Endothelial cell of umbilical vein (primary cell): ENCODE data around the gene DIAPH3. TPM values are rescaled to one million over a fixed set of nuclear protein-coding genes. Genes with fewer than 3 reads are reported as not detected.
A peak's percentile ranks its signal among the peaks of the same experiment; 100 is the strongest.

Experiments used
- BruUV-seq: library from RNA; stranded (reverse); fragments of 400-500 nt; replicated peaks from 2 replicates; lab custom pipeline; 2021; lab: Mats Ljungman, UMichigan
- CTCF ChIA-PET: fragments of 300-600, 350-600 bp; sonication (Branson Sonifier 250); formaldehyde crosslinking; loops from one replicate; lab custom pipeline; 2021; ENCODE audit warnings: antibody characterized with exemption, inconsistent platforms; lab: Charles Lee
- POLR2A ChIA-PET: fragments of 300-600, 350-600 bp; sonication (Branson Sonifier 250); formaldehyde crosslinking; loops from one replicate; lab custom pipeline; 2021; ENCODE audit warnings: antibody characterized with exemption, inconsistent platforms; lab: Charles Lee
- DNase-seq: peaks from one replicate; pipeline ENCODE4 v3.0.0-alpha.2; 2011; ENCODE audit warnings: low read depth, low spot score
- FAIRE-seq: peaks from 2 replicates; lab custom pipeline; 2011; peaks lifted over from hg19 to GRCh38; lab: Jason Lieb, UNC
- H2AFZ ChIP-seq: 2 replicates; pipeline ENCODE4 v1.6.0; 2012; ENCODE audit warnings: low read depth, low read length, control low read depth, inconsistent platforms
- H3K27ac ChIP-seq: 2 replicates; pipeline ENCODE4 v1.5.1; 2011; ENCODE audit warnings: low read depth, mild to moderate bottlenecking, control low read depth, low read length, moderate library complexity; ENCODE audit not compliant: insufficient read depth
- H3K27me3 ChIP-seq, 2 experiments: 2 replicates each; pipeline versions ENCODE4 v1.6.0 to v1.6.1; 2011; ENCODE audit warnings: low read length in 2 of 2, mixed read lengths in 1 of 2; ENCODE audit not compliant: control insufficient read depth in 2 of 2, insufficient read depth in 2 of 2
- H3K36me3 ChIP-seq, 2 experiments: 2 replicates in 1 of 2; 3 replicates in 1 of 2; pipeline ENCODE4 v1.5.1; 2011; ENCODE audit warnings: low read length in 2 of 2, mild to moderate bottlenecking in 1 of 2, moderate library complexity in 1 of 2; ENCODE audit not compliant: control insufficient read depth in 2 of 2, insufficient read depth in 2 of 2; ENCODE audit errors: extremely low read depth in 1 of 2
- H3K4me1 ChIP-seq: 3 replicates; pipeline ENCODE4 v1.5.1; 2011; ENCODE audit warnings: mild to moderate bottlenecking, low read length; ENCODE audit not compliant: control insufficient read depth, insufficient read depth; ENCODE audit errors: extremely low read depth
- H3K4me2 ChIP-seq: 2 replicates; pipeline ENCODE4 v1.6.1; 2011; ENCODE audit warnings: low read length, control low read depth, mixed read lengths; ENCODE audit not compliant: insufficient read depth
- H3K4me3 ChIP-seq, 3 experiments: fragments of 200-600 bp in 1 of 3; sonication (generic), shearing (Covaris generic) in 1 of 3; replicated peaks in 1 of 3; 2 replicates each; pipeline ENCODE4 v1.5.1; 2011 to 2016; ENCODE audit warnings: control low read depth in 3 of 3, low read length in 3 of 3, mild to moderate bottlenecking in 2 of 3, inconsistent platforms in 1 of 3, low read depth in 1 of 3, moderate library complexity in 1 of 3; ENCODE audit not compliant: insufficient read depth in 1 of 3
- H3K79me2 ChIP-seq: 2 replicates; pipeline ENCODE4 v1.6.0; 2012; ENCODE audit warnings: low read length, inconsistent platforms; ENCODE audit not compliant: control insufficient read depth, insufficient read depth
- H3K9ac ChIP-seq: replicated peaks from 2 replicates; pipeline ENCODE3; 2011; ENCODE audit warnings: low read length, control low read depth; ENCODE audit not compliant: insufficient read depth; ENCODE audit errors: extremely low read depth
- H3K9me1 ChIP-seq: replicated peaks from 3 replicates; pipeline ENCODE4 v1.6.0; 2011; ENCODE audit warnings: mild to moderate bottlenecking, low read length; ENCODE audit not compliant: control insufficient read depth, insufficient read depth; ENCODE audit errors: extremely low read depth
- H3K9me3 ChIP-seq: replicated peaks from 2 replicates; pipeline ENCODE4 v1.5.1; 2012; ENCODE audit warnings: low read length, inconsistent platforms; ENCODE audit not compliant: control insufficient read depth, insufficient read depth
- H4K20me1 ChIP-seq: replicated peaks from 2 replicates; pipeline ENCODE3; 2011; ENCODE audit warnings: mild to moderate bottlenecking, low read length; ENCODE audit not compliant: control insufficient read depth, insufficient read depth; ENCODE audit errors: extremely low read depth
- EZH2 ChIP-seq: IDR thresholded peaks from 2 replicates; pipeline ENCODE4 v1.6.1; 2012; ENCODE audit warnings: borderline replicate concordance, low read depth, mild to moderate bottlenecking, moderate library complexity, low read length, inconsistent platforms; ENCODE audit not compliant: severe bottlenecking
- FOS ChIP-seq: IDR thresholded peaks from 2 replicates; pipeline ENCODE4 v1.6.1; 2011; ENCODE audit warnings: mild to moderate bottlenecking, low read length, moderate library complexity, borderline replicate concordance; ENCODE audit not compliant: insufficient read depth
- GATA2 ChIP-seq: IDR thresholded peaks from 2 replicates; pipeline ENCODE4 v1.7.0; 2011; ENCODE audit warnings: low read depth, mild to moderate bottlenecking, moderate library complexity, mixed read lengths, low read length; ENCODE audit not compliant: insufficient read length, insufficient read depth
- JUN ChIP-seq: IDR thresholded peaks from 2 replicates; pipeline ENCODE4 v1.6.1; 2011; ENCODE audit warnings: borderline replicate concordance, low read depth; ENCODE audit not compliant: insufficient read length, insufficient read depth
- MYC ChIP-seq: IDR thresholded peaks from one replicate; pipeline ENCODE4 v1.6.1; 2011; ENCODE audit warnings: mild to moderate bottlenecking, low read depth, low read length
- POLR2A ChIP-seq: IDR thresholded peaks from 2 replicates; pipeline ENCODE4 v1.6.1; 2012; ENCODE audit warnings: low read depth, mild to moderate bottlenecking, control low read depth, low read length
- POLR2AphosphoS5 ChIP-seq: IDR thresholded peaks from 2 replicates; pipeline ENCODE4 v1.6.1; 2012; ENCODE audit warnings: low read depth, mild to moderate bottlenecking, control low read depth, low read length, moderate library complexity; ENCODE audit not compliant: insufficient read depth
- dilution Hi-C: fragments of 300-500 bp; cut with MboI; formaldehyde crosslinking; loops from one replicate; pipeline ENCODE4 v1.15.0; 2019; ENCODE audit warnings: low sequenced_read_pairs; ENCODE audit not compliant: extremely low pct_ligation_motif_present
- intact Hi-C: fragments of 100-400 bp; cut with micrococcal nuclease; formaldehyde crosslinking; loops from one replicate; pipeline ENCODE4 v1.10.0; 2022
- polyA plus RNA-seq, 4 experiments: library from polyadenylated mRNA; depleted of rRNA in 3 of 4; stranded (reverse) in 3 of 4; unstranded in 1 of 4; fragments of >200 nt; gene quantifications; 2 replicates each; pipeline versions ENCODE4 v1.2.1 to v1.2.3, GENCODE V29; 2011 to 2012; ENCODE audit warnings: missing spikeins in 1 of 4
- total RNA-seq: library from RNA; stranded (reverse); gene quantifications from 2 replicates; pipeline ENCODE4 v1.2.3, GENCODE V29; 2021
- TF ChIP-seq, protein P1 (sequence below), 2 donors: IDR thresholded peaks; 1 replicate in 1 of 2; 2 replicates in 1 of 2; pipeline ENCODE4 v1.5.1; 2011; ENCODE audit warnings: low read length in 2 of 2, mild to moderate bottlenecking in 2 of 2, moderate library complexity in 2 of 2, control low read depth in 1 of 2, inconsistent platforms in 1 of 2, low read depth in 1 of 2; ENCODE audit not compliant: insufficient read depth in 1 of 2; ENCODE audit errors: extremely low read depth in 1 of 2
- TF ChIP-seq, protein P2 (sequence below): IDR thresholded peaks from 2 replicates; pipeline ENCODE4 v1.6.1; 2011; ENCODE audit not compliant: insufficient read depth, insufficient read length

DIAPH3 gene
- total and polyA plus RNA-seq, 2 donors (not counting 3 experiments of a cell fraction or from before 2014, with no cell fraction given) = 9.9 to 44.0 TPM

DNA sequence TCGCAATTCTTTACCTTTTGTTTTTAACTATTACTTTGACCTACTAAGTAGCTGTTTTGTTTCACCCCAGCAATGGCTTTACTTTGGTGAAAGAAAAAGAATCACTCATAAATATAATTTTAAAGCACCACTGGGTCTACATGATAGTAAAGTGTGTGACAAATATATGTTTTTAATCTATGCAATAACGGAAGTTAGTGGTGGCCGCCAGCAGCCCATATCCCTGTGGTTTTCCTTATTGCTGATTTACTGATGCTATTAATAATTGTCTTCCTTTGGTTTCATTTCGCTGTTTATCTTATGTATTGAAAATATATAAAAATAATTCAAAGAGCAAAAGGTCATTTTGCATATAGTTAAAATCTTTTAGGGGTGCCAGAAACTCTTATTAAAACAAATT, 491.3 kb downstream of the DIAPH3 start:
- Histone ChIP-seq H3K36me3 (no peaks in the 10 kb centered on the region), H3K27ac (no peak overlapping the region), H2AFZ (no peak overlapping the region), H3K9me1 (no peaks in the 10 kb centered on the region), H3K4me3 (no peak overlapping the region), H4K20me1 (no peaks in the 10 kb centered on the region), H3K27me3 (no peaks in the 10 kb centered on the region), H3K79me2 (no peaks in the 10 kb centered on the region), H3K9me3 (no peaks in the 10 kb centered on the region), H3K4me2 (no peak overlapping the region), H3K9ac (no peak overlapping the region), H3K4me1 (no peaks in the 10 kb centered on the region)
- TF ChIP-seq, protein P1, sequence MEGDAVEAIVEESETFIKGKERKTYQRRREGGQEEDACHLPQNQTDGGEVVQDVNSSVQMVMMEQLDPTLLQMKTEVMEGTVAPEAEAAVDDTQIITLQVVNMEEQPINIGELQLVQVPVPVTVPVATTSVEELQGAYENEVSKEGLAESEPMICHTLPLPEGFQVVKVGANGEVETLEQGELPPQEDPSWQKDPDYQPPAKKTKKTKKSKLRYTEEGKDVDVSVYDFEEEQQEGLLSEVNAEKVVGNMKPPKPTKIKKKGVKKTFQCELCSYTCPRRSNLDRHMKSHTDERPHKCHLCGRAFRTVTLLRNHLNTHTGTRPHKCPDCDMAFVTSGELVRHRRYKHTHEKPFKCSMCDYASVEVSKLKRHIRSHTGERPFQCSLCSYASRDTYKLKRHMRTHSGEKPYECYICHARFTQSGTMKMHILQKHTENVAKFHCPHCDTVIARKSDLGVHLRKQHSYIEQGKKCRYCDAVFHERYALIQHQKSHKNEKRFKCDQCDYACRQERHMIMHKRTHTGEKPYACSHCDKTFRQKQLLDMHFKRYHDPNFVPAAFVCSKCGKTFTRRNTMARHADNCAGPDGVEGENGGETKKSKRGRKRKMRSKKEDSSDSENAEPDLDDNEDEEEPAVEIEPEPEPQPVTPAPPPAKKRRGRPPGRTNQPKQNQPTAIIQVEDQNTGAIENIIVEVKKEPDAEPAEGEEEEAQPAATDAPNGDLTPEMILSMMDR (IDR thresholded peaks at IDR 0.05; ENCODE audit: extremely low read depth in 1 of 2, insufficient read depth in 1 of 2, low read depth in 1 of 2, low read length in 2 of 2) = no peak
- no peak for TF ChIP-seq POLR2A
- TF ChIP-seq GATA2 = no peak
- POLR2A ChIA-PET = no interaction called here
- intact Hi-C loops (no loop called here), dilution Hi-C loops (no loop called here)
- no peak for DNase-seq
- no TSS peak for BruUV-seq
- FAIRE-seq = no peak
- CTCF ChIA-PET = interaction anchor here (1.0 to 10.0 kb wide), 3 partner anchors 8 to 281 kb away, joined by 3 to 129 read pairs (median 4); no protein-coding TSS in a partner anchor

DNA sequence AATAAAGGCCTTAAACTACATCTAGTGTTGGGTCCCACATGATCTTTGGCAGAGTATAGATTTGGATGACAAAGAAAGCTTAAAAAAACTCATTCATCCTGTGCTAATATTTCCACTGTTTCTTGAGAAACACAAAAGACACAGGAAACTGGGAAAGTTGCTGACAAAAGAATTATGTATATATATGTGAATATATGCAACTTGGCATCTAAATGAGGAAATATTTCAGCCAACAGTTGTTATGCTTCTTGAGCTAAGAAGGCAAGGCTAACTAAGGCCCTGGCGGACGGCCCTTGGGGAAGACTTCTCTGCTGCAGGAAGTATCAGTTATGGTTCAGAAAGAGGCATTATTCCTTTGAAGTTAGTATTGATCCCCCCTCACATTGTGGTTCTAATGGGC, 491.8 kb downstream of the DIAPH3 start:
- no TSS peak for BruUV-seq
- no peak overlapping the region for H3K9ac ChIP-seq
- intact Hi-C loops = no loop called here
- dilution Hi-C loops = no loop called here
- peak; percentile 62 for DNase-seq
- TF ChIP-seq, protein P1 (IDR thresholded peaks at IDR 0.05; ENCODE audit: extremely low read depth in 1 of 2, insufficient read depth in 1 of 2, low read depth in 1 of 2, low read length in 2 of 2) = no peak
- TF ChIP-seq POLR2A = no peak
- TF ChIP-seq JUN = no peak
- no peak for TF ChIP-seq EZH2
- no peak for TF ChIP-seq MYC
- no peak for TF ChIP-seq POLR2AphosphoS5
- TF ChIP-seq, protein P2, sequence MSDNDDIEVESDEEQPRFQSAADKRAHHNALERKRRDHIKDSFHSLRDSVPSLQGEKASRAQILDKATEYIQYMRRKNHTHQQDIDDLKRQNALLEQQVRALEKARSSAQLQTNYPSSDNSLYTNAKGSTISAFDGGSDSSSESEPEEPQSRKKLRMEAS = no peak
- TF ChIP-seq FOS = no peak
- TF ChIP-seq GATA2 = no peak
- H3K4me1 ChIP-seq = peaks cover 3% of the 10 kb centered on the region
- H3K9me3 ChIP-seq = no peaks in the 10 kb centered on the region
- H4K20me1 ChIP-seq = no peaks in the 10 kb centered on the region
- no peak overlapping the region for H2AFZ ChIP-seq
- FAIRE-seq = no peak
- H3K79me2 ChIP-seq = no peaks in the 10 kb centered on the region
- H3K27me3 ChIP-seq = no peaks in the 10 kb centered on the region
- no peak overlapping the region for H3K4me3 ChIP-seq
- H3K27ac ChIP-seq = no peak overlapping the region
- no peaks in the 10 kb centered on the region for H3K36me3 ChIP-seq
- H3K9me1 ChIP-seq = no peaks in the 10 kb centered on the region
- no peak overlapping the region for H3K4me2 ChIP-seq
- CTCF ChIA-PET = interaction anchor here (0.6 to 10.0 kb wide), 5 partner anchors 9 to 280 kb away, joined by 3 to 129 read pairs (median 4); no protein-coding TSS in a partner anchor
- POLR2A ChIA-PET = no interaction called here
